Measurements from ENCODE around the gene TLCD3B. TPM values are rescaled to one million over a fixed set of nuclear protein-coding genes. Genes with fewer than 3 reads are reported as not detected.

The TLCD3B gene
- total RNA-seq, 1 donor from 2014 or later: 2.1 TPM

DNA sequence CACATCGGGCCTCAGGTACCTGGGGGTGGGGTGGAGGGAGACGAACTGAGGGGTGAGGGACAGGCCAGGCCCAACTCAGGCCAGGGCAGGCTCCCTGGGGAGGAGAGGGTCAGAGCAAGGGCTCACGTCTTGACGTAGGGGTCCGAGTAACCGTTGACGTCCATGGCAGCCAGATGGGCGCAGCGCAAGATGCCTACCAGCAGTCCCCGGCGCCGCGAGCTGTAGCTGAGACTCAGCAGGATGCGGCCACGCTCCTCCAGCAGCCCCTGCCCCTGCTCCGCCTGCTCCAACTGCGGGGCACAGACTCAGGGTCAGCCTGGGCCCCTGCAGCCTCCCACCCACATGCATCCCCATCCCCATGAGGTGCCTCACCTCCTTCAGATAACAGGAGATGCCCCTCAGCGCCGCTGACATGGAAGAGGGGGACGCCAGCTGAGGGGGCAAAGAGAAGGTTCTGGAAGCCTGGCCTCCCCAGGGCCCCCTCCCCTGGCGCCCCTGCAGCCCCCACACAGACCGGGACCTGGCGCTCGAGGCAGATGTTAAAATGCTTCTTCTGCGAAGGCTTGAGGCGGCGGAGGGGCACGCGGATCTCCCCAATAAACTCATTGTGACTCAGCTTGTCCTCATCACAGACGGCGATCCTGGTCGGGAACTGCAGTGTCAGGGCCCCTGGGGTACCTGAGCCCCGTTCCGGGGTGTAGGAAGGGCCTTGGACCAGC, 24.3 kb downstream of the TLCD3B start:
- Mint-ChIP-seq H3K4me3 (no peak overlapping the region), H3K36me3 (no peaks in the 10 kb centered on the region), H3K27ac (no peak overlapping the region), H3K4me1 (ENCODE audit: unreplicated experiment) (peaks cover under 1% of the 10 kb centered on the region), H3K9me3 (no peaks in the 10 kb centered on the region), H3K27me3 (peaks cover 23% of the 10 kb centered on the region)
- TF ChIP-seq, protein P1, sequence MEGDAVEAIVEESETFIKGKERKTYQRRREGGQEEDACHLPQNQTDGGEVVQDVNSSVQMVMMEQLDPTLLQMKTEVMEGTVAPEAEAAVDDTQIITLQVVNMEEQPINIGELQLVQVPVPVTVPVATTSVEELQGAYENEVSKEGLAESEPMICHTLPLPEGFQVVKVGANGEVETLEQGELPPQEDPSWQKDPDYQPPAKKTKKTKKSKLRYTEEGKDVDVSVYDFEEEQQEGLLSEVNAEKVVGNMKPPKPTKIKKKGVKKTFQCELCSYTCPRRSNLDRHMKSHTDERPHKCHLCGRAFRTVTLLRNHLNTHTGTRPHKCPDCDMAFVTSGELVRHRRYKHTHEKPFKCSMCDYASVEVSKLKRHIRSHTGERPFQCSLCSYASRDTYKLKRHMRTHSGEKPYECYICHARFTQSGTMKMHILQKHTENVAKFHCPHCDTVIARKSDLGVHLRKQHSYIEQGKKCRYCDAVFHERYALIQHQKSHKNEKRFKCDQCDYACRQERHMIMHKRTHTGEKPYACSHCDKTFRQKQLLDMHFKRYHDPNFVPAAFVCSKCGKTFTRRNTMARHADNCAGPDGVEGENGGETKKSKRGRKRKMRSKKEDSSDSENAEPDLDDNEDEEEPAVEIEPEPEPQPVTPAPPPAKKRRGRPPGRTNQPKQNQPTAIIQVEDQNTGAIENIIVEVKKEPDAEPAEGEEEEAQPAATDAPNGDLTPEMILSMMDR (conservative IDR thresholded peaks at IDR 0.05): no peak
- DNase-seq (ENCODE audit: extremely low spot score, unreplicated experiment): no peak

DNA sequence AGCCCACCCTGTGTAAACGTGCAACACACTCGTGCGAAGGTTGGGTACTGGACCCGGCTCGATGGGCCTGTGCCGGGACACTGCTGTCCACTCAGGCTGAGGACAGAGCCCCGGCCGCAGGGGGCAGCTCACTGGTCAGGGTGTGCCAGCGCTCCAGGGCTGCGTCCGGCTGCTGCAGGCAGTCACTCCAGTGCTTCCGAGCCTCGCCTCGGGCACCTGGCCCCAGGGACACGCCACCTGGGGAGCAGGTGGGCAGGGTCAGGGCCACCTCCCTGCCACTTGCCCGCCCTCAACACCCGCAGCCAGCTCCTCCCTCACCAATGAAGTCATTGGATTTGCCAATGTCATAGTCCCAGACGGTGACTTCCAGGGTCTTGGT, 25.0 kb downstream of the TLCD3B start:
- Mint-ChIP-seq H3K27ac (no peak overlapping the region), H3K4me1 (ENCODE audit: unreplicated experiment) (no peaks in the 10 kb centered on the region), H3K36me3 (no peaks in the 10 kb centered on the region), H3K9me3 (no peaks in the 10 kb centered on the region), H3K27me3 (peaks cover 22% of the 10 kb centered on the region), H3K4me3 (no peak overlapping the region)
- DNase-seq (ENCODE audit: extremely low spot score, unreplicated experiment): no peak
- TF ChIP-seq, protein P1 (conservative IDR thresholded peaks at IDR 0.05): no peak

DNA sequence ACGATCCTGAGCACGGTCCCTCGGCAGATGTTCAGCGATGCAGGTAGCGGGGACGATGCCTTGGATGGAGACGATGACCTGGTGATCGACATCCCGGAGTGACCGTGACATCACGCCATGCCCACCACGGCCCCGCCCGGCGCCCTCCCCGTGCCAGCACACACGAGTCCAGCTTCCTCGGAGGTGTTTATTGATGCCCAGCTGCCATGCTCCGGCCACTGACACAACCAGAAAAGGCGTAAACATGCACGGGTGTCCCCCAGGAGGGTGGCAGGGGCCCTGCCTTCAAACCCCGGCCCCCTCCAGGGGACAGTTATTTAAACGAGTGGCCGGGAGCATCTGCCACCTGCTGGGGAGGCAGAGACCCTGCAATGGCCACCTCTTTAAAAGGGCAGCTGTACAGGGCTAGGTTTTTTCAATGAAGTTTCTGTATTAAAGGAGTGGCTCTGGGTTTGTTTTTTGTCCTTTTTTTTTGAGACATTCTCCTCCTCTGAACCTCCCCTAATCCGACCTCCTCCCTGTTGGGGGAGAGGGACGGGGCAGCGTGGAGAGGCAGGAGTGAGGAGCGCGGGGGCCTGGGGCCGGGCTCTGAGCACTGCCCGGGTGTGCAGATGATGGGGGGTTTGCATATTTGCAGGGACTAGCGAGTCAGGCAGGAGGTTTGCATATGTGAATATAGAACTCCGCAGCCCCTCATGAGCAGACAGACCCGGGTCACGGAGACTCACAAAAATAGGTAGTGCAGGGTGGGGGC, 25.6 kb downstream of the TLCD3B start:
- Mint-ChIP-seq H3K9me3 (no peaks in the 10 kb centered on the region), H3K27ac (no peak overlapping the region), H3K36me3 (no peaks in the 10 kb centered on the region), H3K4me3 (no peak overlapping the region), H3K4me1 (ENCODE audit: unreplicated experiment) (no peaks in the 10 kb centered on the region), H3K27me3 (peaks cover 20% of the 10 kb centered on the region)
- no peak for DNase-seq (ENCODE audit: extremely low spot score, unreplicated experiment)
- TF ChIP-seq, protein P1 (conservative IDR thresholded peaks at IDR 0.05): peak; percentile 89

DNA sequence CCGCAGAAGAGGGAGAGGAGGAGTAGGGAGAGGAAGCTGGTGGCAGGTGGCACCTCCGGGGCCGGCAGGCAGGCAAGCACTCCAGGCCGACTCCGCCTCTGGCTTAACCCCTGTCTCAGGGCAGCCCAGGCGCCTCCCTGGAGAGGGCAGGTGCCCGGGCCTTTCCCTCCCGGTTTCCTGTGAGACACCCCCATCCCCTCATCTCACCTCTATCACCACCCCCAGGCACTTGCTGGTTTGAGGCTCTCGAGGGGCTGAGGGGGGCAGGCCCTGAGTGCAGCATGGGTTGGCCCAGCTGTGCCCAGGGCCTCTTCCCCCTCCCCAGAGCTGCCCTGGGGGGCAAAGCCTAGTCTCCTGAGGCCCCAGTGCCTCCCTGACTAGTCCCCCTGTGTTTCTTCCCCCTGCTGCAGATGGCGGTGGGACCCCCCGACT, 26.2 kb downstream of the TLCD3B start:
- no peak for DNase-seq (ENCODE audit: extremely low spot score, unreplicated experiment)
- H3K9me3 Mint-ChIP-seq: no peaks in the 10 kb centered on the region
- no peak overlapping the region for H3K27ac Mint-ChIP-seq
- no peak overlapping the region for H3K4me3 Mint-ChIP-seq
- H3K36me3 Mint-ChIP-seq: no peaks in the 10 kb centered on the region
- peaks cover 14% of the 10 kb centered on the region for H3K27me3 Mint-ChIP-seq
- TF ChIP-seq, protein P1 (conservative IDR thresholded peaks at IDR 0.05): no peak
- no peaks in the 10 kb centered on the region for H3K4me1 Mint-ChIP-seq (ENCODE audit: unreplicated experiment)

DNA sequence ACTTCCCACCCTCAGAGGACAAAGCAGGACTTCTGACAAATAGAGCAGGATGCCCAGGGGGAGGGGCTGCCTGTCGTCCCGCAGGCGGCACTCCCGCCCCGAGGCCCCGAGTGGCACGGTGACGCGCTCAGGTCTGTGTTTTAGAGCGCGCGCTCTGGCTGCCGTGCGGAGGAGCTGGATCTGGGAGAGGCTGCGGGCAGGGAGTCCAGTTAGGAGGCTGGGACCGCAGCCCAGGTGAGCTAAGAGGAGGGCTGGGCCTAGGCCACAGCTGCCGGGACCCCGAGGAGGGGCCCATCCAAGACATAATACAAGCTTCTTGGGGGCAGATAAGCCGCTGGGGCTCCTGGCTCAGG, 26.7 kb downstream of the TLCD3B start:
- H3K9me3 Mint-ChIP-seq: no peaks in the 10 kb centered on the region
- no peak for DNase-seq (ENCODE audit: extremely low spot score, unreplicated experiment)
- TF ChIP-seq, protein P1 (conservative IDR thresholded peaks at IDR 0.05): no peak
- H3K27me3 Mint-ChIP-seq: peaks cover 12% of the 10 kb centered on the region
- H3K36me3 Mint-ChIP-seq: no peaks in the 10 kb centered on the region
- H3K4me3 Mint-ChIP-seq: no peak overlapping the region
- H3K4me1 Mint-ChIP-seq (ENCODE audit: unreplicated experiment): no peaks in the 10 kb centered on the region
- no peak overlapping the region for H3K27ac Mint-ChIP-seq
